GM19035 (cell line): ENCODE results near the gene RAB11FIP3.
"Not testable (repeated sequence)": the region's sequence is repeated elsewhere in the genome, so short reads cannot be mapped to it uniquely, and the experiment has no call there.

Experiments
- ATAC-seq: cut with Tn5 transposase; IDR thresholded peaks from one replicate; pipeline ENCODE4 v1.9.1; 2021; ENCODE audit not compliant: unreplicated experiment

The RAB11FIP3 gene

GRCh38 chr16:392450-393030 lies 32.9 kb upstream of the RAB11FIP3 start:
- ATAC-seq: no peak

DNA sequence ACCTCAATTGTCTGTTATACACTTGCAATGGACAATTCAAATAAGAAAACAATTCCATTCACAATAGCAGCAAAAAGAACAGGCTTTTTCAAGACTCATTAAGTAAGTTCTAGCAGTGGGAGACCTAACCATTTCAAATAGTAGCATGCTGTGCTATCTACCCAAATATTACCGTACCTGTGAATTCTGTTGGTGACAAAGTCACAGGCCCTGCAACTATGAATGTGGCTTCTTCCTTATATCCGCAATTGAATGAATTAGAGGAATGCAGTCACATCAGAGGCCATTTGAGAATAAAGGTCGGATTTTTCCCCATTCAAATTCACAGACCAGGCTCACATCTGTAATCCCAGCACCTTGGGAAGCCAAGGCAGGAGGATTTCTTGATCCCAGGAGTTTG lies 29.2 kb upstream of the RAB11FIP3 start:
- no peak for ATAC-seq

- ATAC-seq: no peak
Observed at GRCh38 chr16:396605-397004, 28.8 kb upstream of the RAB11FIP3 start.

DNA sequence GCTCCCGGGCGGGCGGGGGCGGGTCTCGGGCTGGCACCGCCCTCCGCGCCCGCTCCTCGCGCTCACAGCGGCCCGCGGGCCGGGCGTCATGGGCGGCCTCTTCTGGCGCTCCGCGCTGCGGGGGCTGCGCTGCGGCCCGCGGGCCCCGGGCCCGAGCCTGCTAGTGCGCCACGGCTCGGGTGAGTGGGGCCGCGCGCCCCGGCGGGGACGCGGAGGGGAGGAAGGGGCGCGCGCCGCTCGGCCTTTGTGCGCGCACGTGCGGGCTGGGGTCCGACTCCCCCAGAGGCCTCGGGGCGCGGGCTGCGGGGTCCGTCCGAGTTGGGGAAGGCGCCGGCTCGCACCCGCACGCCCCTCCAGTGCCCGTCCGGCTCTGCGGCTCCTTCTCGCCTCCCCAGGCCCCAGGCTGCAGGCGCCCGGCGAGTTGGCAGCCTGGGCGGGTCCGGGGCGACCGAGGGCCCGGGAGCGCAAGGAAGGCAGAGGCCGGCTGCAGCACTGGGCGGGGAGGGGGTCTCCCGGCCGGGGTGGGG lies 28.3 kb upstream of the RAB11FIP3 start, which contains the start of gene NME4:
TSS of gene NME4 (plus strand) at position 65 of the 527 bp plus-strand sequence. CDS start at position 89, 24 bp downstream.
- no peak for ATAC-seq

GRCh38 chr16:397736-398332 lies 27.6 kb upstream of the RAB11FIP3 start:
- ATAC-seq: no peak

DNA sequence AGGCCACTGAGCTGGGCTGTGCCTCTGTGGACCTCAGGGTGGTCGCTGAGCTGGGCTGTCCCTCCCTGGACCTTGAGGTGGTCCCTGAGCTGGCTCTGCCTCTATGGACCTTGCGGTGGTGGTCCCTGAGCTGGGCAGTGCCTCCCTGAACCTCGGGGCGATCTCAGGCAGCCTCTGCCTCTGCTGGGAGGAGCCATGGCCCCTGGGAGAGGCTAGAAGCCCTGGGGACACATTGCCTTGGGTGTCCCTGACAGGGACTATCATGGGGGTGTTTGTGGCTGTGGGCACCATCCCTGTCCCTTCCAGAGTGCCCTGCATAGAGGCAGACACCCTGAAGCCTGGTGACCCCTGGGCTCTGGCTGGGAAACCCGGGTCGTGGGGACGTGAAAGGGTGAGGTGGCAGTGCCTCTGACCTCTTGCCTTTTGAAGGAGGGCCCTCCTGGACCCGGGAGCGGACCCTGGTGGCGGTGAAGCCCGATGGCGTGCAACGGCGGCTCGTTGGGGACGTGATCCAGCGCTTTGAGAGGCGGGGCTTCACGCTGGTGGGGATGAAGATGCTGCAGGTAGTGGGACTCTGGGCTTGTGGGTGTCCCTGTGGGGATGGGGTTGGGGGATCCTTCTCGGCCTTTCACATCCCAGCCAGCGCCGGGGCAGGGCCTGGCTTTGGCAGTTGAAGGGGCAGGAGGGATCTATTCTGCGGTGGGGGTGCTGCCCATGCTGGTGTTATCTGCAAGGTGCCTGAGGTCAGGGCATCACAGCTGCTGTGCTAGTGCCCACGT lies 26.7 kb upstream of the RAB11FIP3 start:
- no peak for ATAC-seq

DNA sequence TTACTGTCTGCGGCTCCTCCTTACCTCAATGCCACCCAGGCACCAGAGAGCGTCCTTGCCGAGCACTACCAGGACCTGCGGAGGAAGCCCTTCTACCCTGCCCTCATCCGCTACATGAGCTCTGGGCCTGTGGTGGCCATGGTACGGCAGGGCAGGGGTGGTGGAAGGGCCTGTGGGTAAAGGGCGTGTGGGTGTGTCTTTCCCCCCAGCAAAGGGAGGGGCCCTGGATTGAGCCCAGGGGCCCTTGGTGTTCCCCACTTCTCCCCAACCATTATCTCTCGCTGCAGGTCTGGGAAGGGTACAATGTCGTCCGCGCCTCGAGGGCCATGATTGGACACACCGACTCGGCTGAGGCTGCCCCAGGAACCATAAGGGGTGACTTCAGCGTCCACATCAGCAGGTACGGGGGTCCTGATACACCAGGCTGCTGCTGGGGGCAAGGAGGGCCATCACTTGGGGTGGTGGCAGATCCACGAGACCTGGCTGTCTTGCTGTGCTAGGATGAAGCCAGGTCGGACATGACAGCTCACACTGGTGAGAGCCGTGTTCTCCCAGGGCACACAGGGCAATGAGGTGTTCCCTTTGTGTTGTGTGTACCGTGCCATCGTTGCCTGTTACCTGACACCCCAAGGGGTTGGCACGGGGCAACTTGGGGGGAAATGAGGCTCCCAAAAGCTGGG lies 26.0 kb upstream of the RAB11FIP3 start:
- ATAC-seq: no peak

GRCh38 chr16:400061-400591 lies 25.3 kb upstream of the RAB11FIP3 start:
- no peak for ATAC-seq

DNA sequence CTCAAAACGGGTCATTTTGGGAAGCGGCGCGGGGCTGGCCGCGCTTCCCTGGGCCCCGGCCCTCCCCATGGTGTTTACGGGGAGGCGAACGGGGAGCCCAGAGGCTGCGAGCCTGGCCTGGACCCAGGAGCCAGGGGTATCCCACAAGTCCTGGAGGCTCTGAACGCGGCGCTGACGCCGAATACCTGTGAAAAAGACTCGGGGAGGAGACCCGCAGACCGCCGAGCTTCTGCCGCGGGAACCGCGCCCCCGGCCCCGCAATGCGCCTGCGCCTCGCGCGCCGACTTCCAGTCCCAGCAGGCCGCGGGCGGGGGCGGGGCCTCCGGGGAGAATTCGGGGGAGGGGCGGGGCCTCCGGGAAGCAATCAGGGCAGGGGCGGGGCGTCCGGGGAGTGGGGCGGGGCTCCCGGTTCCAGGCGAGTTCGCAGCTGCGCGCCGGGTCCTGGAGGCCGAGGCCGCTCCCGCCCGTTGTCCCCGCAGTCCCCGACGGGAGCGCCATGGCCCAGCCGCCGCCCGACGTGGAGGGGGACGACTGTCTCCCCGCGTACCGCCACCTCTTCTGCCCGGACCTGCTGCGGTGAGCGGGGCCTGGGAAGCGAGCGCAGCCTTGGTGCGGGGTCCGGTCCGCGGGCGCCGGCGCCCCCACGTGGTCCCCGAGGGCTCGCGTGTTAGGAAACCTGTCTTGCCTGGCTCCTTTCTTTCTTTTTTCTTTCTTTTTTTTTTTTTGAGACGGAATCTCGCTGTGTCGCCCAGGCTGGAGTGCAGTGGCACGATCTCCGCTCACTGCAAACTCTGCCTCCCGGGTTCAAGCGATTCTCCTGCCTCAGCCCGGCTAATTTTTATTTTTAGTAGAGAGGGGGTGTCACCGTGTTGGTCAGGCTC lies 23.7 kb upstream of the RAB11FIP3 start, which contains the start of gene DECR2:
TSS of gene DECR2 (plus strand) at position 418 of the 881 bp plus-strand sequence. CDS start at position 497, 79 bp downstream.
- peak; percentile 61 for ATAC-seq

- ATAC-seq: no peak
Observed at GRCh38 chr16:404971-405486, 20.4 kb upstream of the RAB11FIP3 start.

- ATAC-seq: no peak
Observed at GRCh38 chr16:405548-406506, 19.6 kb upstream of the RAB11FIP3 start.

GRCh38 chr16:407253-407652 lies 18.2 kb upstream of the RAB11FIP3 start:
- ATAC-seq: no peak

DNA sequence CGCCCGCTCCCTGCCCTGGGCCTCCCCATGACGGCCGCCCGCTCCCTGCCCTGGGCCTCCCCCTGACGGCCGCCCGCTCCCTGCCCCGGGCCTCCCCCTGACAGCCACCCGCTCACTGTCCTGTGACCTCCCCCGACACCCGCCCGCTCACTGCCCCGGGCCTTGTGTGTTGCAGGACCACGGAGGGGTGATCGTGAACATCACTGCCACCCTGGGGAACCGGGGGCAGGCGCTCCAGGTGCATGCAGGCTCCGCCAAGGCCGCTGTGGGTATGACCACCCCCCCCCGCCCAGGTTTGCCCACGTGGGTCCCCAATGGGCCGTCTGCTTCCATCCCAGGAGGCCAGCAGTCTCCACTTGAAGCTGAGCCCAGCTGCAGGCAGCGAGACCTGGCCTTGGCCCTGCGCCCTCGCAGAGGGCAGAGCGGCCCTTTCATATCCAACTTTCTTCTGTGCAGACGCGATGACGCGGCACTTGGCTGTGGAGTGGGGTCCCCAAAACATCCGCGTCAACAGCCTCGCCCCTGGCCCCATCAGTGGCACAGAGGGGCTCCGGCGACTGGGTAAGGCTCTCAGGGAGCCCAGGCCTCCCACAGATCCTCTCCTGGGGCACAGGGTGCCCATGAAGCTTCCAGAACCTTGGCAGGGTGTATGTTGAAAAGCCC lies 14.8 kb upstream of the RAB11FIP3 start:
- no peak for ATAC-seq

DNA sequence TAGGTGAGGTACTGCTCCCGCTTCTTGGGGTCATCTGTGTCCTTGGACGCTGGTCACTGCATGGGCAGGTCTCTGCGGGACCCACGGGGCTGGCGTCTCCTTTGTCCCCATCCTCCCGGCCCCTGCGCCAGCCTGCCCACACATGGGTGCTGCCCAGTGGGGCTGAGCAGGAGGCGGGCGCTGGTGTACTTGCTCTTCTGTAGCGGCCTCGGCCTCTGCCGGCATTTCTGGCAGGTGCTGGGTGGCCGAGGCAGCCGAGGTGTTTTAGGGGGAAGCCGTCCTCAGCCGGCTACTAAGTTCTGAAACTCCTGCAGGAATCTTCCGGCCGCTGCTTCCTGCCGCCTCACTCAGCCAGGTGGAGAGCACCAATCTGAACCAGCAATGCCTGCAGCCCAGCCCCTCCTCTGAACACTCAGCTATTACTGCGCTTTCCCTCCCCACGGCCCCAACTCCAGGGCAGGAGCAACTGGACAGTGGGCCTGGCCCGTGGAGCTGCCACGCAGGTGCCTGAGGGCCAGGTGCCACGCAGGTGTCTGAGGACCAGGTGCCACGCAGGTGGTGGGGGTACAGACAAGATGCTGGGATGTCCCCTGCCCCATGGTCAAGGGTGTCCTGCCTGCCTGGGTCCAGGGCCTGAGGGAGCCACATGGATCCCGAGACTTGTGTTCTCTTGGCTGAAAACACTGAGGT lies 13.7 kb upstream of the RAB11FIP3 start:
- no peak for ATAC-seq

- no peak for ATAC-seq
Observed at GRCh38 chr16:414395-415169, 10.9 kb upstream of the RAB11FIP3 start.

GRCh38 chr16:415170-415498 lies 10.3 kb upstream of the RAB11FIP3 start:
- ATAC-seq: not testable (repeated sequence)

DNA sequence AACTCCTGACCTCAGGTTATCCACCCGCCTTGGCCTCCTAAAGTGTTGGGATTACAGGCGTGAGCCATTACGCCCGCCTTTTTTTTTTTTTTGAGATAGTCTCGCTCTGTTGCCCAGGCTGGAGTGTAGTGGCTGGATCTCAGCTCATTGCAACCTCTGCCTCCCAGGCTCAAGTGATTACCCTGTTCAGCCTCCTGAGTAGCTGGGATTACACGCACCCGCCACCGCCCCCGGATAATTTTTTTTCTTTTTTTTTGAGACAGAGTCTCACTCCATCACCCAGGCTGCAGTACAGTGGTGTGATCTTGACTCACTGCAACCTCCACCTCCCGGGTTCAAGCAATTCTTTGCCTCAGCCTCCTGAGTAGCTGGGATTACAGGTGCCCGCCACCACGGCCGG lies 3.3 kb upstream of the RAB11FIP3 start:
- ATAC-seq: not testable (repeated sequence)
